Measurements from ENCODE around the gene CHRNB1. TPM values are rescaled to one million over a fixed set of nuclear protein-coding genes. Genes with fewer than 3 reads are reported as not detected.

Gene CHRNB1
- total RNA-seq, 1 experiment from 2014 or later = 1.7 TPM

GRCh38 chr17:7432296-7432695 is 12.6 kb upstream of the CHRNB1 start:
- intact Hi-C loops (cut with micrococcal nuclease; ENCODE audit: unreplicated experiment) = no loop called here
- no TSS peak for BruUV-seq (replicated peaks)
- ChIA-PET CTCF (interaction anchor here (0.6 kb wide), 1 partner anchor 52 kb away, joined by 4 read pairs; the partner anchor contains the start of gene POLR2A), POLR2A (no interaction called here)
- Mint-ChIP-seq H3K27me3 (ENCODE audit: insufficient read depth, unreplicated experiment) (no peaks in the 10 kb centered on the region), H3K27ac (ENCODE audit: unreplicated experiment) (no peak overlapping the region), H3K4me3 (ENCODE audit: unreplicated experiment) (no peak overlapping the region), H3K4me1 (ENCODE audit: low read depth, unreplicated experiment) (no peaks in the 10 kb centered on the region), H3K36me3 (ENCODE audit: insufficient read depth, unreplicated experiment) (peaks cover 23% of the 10 kb centered on the region), H3K9me3 (ENCODE audit: unreplicated experiment) (no peaks in the 10 kb centered on the region)
- no peak for DNase-seq
- Histone ChIP-seq H3K27me3 (replicated peaks; ENCODE audit: control insufficient read depth, insufficient read depth, low read length) (no peaks in the 10 kb centered on the region), H3K4me3 (ENCODE audit: low read depth, low read length) (no peak overlapping the region), H3K36me3 (ENCODE audit: control insufficient read depth, insufficient read depth, low read length) (no peaks in the 10 kb centered on the region), H3K9me3 (no peaks in the 10 kb centered on the region), H3K4me1 (no peaks in the 10 kb centered on the region)
- no peak for TF ChIP-seq CTCF (IDR thresholded peaks at IDR 0.05; ENCODE audit: insufficient read depth in 1 of 2, low read depth in 1 of 2, low read length in 1 of 2, severe bottlenecking in 1 of 2, unreplicated experiment in 1 of 2)

- Histone ChIP-seq H3K4me3 (ENCODE audit: low read depth, low read length) (peak overlapping the region; percentile 55), H3K36me3 (ENCODE audit: control insufficient read depth, insufficient read depth, low read length) (no peaks in the 10 kb centered on the region), H3K9me3 (no peaks in the 10 kb centered on the region), H3K4me1 (no peaks in the 10 kb centered on the region), H3K27me3 (replicated peaks; ENCODE audit: control insufficient read depth, insufficient read depth, low read length) (no peaks in the 10 kb centered on the region)
- DNase-seq = peak; percentile 48 to 58
- ChIA-PET POLR2A (interaction anchor here (0.5 to 2.9 kb wide), 5 partner anchors 32 to 48 kb away, joined by 3 to 38 read pairs (median 5); partner anchors contain the start of genes POLR2A, TMEM256 and ZBTB4), CTCF (interaction anchor here (0.6 to 2.9 kb wide), 6 partner anchors 16 to 390 kb away, joined by 3 to 21 read pairs (median 5); partner anchors contain the start of gene TMEM256)
- H3K27ac Mint-ChIP-seq (ENCODE audit: unreplicated experiment) = peak overlapping the region; percentile 95
- peak in 1 of 2 experiments; percentile 17 for TF ChIP-seq CTCF (IDR thresholded peaks at IDR 0.05; ENCODE audit: insufficient read depth in 1 of 2, low read depth in 1 of 2, low read length in 1 of 2, severe bottlenecking in 1 of 2, unreplicated experiment in 1 of 2)
- peaks cover 23% of the 10 kb centered on the region for H3K36me3 Mint-ChIP-seq (ENCODE audit: insufficient read depth, unreplicated experiment)
- intact Hi-C loops (cut with micrococcal nuclease; ENCODE audit: unreplicated experiment) = loop anchor here (1.0 to 5.0 kb wide), 4 partner anchors 32 to 251 kb away; partner anchors contain the start of genes SENP3, TMEM256, TMEM95 and TP53
- peak overlapping the region; percentile 81 for H3K4me3 Mint-ChIP-seq (ENCODE audit: unreplicated experiment)
- H3K9me3 Mint-ChIP-seq (ENCODE audit: unreplicated experiment) = no peaks in the 10 kb centered on the region
- H3K27me3 Mint-ChIP-seq (ENCODE audit: insufficient read depth, unreplicated experiment) = no peaks in the 10 kb centered on the region
- peaks cover 6% of the 10 kb centered on the region for H3K4me1 Mint-ChIP-seq (ENCODE audit: low read depth, unreplicated experiment)
- BruUV-seq (replicated peaks) = TSS peak; percentile 82
Observed at GRCh38 chr17:7435676-7436555, 8.9 kb upstream of the CHRNB1 start.

- H3K4me3 ChIP-seq (ENCODE audit: low read depth, low read length) = peak overlapping the region; percentile 55
- Mint-ChIP-seq H3K9me3 (ENCODE audit: unreplicated experiment) (no peaks in the 10 kb centered on the region), H3K27ac (ENCODE audit: unreplicated experiment) (peak overlapping the region; percentile 95), H3K4me1 (ENCODE audit: low read depth, unreplicated experiment) (peaks cover 6% of the 10 kb centered on the region), H3K4me3 (ENCODE audit: unreplicated experiment) (peak overlapping the region; percentile 81), H3K27me3 (ENCODE audit: insufficient read depth, unreplicated experiment) (no peaks in the 10 kb centered on the region), H3K36me3 (ENCODE audit: insufficient read depth, unreplicated experiment) (peaks cover 23% of the 10 kb centered on the region)
- BruUV-seq (replicated peaks) = no TSS peak
- peak; percentile 74 to 86 for DNase-seq
- TF ChIP-seq CTCF (IDR thresholded peaks at IDR 0.05; ENCODE audit: insufficient read depth in 1 of 2, low read depth in 1 of 2, low read length in 1 of 2, severe bottlenecking in 1 of 2, unreplicated experiment in 1 of 2) = peak; percentile 45 to 48
- H3K9me3 ChIP-seq = no peaks in the 10 kb centered on the region
- H3K36me3 ChIP-seq (ENCODE audit: control insufficient read depth, insufficient read depth, low read length) = no peaks in the 10 kb centered on the region
- H3K27me3 ChIP-seq (replicated peaks; ENCODE audit: control insufficient read depth, insufficient read depth, low read length) = no peaks in the 10 kb centered on the region
- CTCF ChIA-PET = interaction anchor here (0.6 to 2.9 kb wide), 12 partner anchors 15 to 124 kb away, joined by 3 to 21 read pairs (median 3); partner anchors contain the start of genes TMEM256, TNFSF13 and ZBTB4
- no peaks in the 10 kb centered on the region for H3K4me1 ChIP-seq
- intact Hi-C loops (cut with micrococcal nuclease; ENCODE audit: unreplicated experiment) = loop anchor here (1.0 to 5.0 kb wide), 3 partner anchors 47 to 251 kb away; partner anchors contain the start of genes TMEM95, TP53 and WRAP53
- POLR2A ChIA-PET = interaction anchor here (0.5 to 2.9 kb wide), 5 partner anchors 28 to 47 kb away, joined by 3 to 38 read pairs (median 4); partner anchors contain the start of genes POLR2A, TMEM256 and ZBTB4
Observed at GRCh38 chr17:7436556-7437368, 8.1 kb upstream of the CHRNB1 start.

Measured in Caco-2 (cell line).